Muscle of leg (tissue), 11 donors: Measurements from ENCODE around the gene ATXN1. TPM values are rescaled to one million over a fixed set of nuclear protein-coding genes. Genes with fewer than 3 reads are reported as not detected.
"Not testable (repeated sequence)": the region's sequence is repeated elsewhere in the genome, so short reads cannot be mapped to it uniquely, and the experiment has no call there.

Experiments used
- DNase-seq: peaks from one replicate; pipeline ENCODE4 v3.0.0; 2013
- H3K27ac ChIP-seq: one replicate; pipeline ENCODE4 v1.5.1; 2013; ENCODE audit warnings: mild to moderate bottlenecking, low read length, control low read depth
- H3K27me3 ChIP-seq: one replicate; pipeline ENCODE4 v1.6.1; 2013; ENCODE audit warnings: low read length; ENCODE audit not compliant: control insufficient read depth, insufficient read depth
- H3K36me3 ChIP-seq: one replicate; pipeline ENCODE4 v1.6.1; 2013; ENCODE audit warnings: low read length; ENCODE audit not compliant: control insufficient read depth, insufficient read depth
- H3K4me1 ChIP-seq: one replicate; pipeline ENCODE4 v1.6.1; 2013; ENCODE audit warnings: low read length; ENCODE audit not compliant: control insufficient read depth, insufficient read depth
- H3K4me3 ChIP-seq: one replicate; pipeline ENCODE4 v1.5.1; 2013; ENCODE audit warnings: low read length, control low read depth
- H3K9me3 ChIP-seq: replicated peaks from 2 replicates; pipeline ENCODE4 v1.6.1; 2013; ENCODE audit warnings: low read depth, low read length; ENCODE audit not compliant: control insufficient read depth
- WGBS: methylation state at CpG from one replicate; pipeline ENCODE4 v1.1.5; 2013; ENCODE audit warnings: missing lambda C conversion rate; ENCODE audit not compliant: insufficient coverage; 5-methylcytosine and 5-hydroxymethylcytosine counted together
- polyA plus RNA-seq, 8 donors: library from polyadenylated mRNA; unstranded; fragments of 120-200 nt; gene quantifications; one replicate each; pipeline versions ENCODE4 v1.2.1 to v1.2.3, GENCODE V29; 2013; ENCODE audit warnings: inconsistent platforms in 1 of 8, low replicate concordance in 1 of 8; ENCODE audit not compliant: insufficient read length in 8 of 8, insufficient read depth in 1 of 8
- total RNA-seq: library from RNA; stranded (reverse); fragments of 120-200 nt; gene quantifications from one replicate; pipeline ENCODE4 v1.2.4, GENCODE V29; 2013

Gene ATXN1
- total and polyA plus RNA-seq, 9 donors = 10.2 to 19.9 (median 12.9) TPM

DNA sequence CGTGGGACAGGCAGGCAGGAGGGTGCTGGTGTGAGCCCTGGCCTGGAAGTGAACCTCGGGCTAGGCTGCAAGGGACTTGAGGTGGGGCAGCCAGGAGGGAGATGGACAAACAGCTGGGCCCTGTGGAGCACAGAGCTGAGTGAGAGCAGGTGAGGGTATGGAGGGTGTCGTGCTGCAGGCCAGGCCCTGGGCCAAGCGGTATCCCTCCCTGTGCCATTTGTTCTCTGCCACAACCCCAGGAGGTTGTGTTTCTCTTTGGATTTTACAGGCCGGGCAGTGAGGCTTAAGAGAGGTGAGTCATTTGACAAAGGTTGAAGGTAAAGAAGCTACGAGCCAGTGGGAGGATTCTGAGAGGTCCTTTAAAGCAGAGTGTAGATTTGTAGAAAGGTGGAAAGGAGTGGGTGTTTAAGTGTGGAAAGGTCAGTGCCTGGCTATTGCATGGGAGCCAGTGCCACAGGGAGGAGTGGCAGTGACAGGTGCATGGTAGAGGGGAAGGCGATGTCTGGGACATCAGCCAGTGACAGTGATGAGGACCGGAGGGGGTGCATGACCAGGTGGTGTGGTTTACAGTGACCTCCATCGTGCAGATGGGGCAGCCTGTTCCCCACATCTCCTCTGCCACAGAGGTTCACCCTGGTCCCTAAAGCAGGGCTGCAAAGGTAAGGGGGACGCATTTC, 483.1 kb downstream of the ATXN1 start:
- H3K27ac ChIP-seq = peak overlapping the region; percentile 83
- H3K9me3 ChIP-seq = no peaks in the 10 kb centered on the region
- H3K36me3 ChIP-seq = peaks cover 8% of the 10 kb centered on the region
- WGBS = 73% methylated on average over 8 of the region's 10 CpGs
- DNase-seq = peak; percentile 72
- H3K4me1 ChIP-seq = peaks cover 32% of the 10 kb centered on the region
- no peaks in the 10 kb centered on the region for H3K27me3 ChIP-seq
- no peak overlapping the region for H3K4me3 ChIP-seq

DNA sequence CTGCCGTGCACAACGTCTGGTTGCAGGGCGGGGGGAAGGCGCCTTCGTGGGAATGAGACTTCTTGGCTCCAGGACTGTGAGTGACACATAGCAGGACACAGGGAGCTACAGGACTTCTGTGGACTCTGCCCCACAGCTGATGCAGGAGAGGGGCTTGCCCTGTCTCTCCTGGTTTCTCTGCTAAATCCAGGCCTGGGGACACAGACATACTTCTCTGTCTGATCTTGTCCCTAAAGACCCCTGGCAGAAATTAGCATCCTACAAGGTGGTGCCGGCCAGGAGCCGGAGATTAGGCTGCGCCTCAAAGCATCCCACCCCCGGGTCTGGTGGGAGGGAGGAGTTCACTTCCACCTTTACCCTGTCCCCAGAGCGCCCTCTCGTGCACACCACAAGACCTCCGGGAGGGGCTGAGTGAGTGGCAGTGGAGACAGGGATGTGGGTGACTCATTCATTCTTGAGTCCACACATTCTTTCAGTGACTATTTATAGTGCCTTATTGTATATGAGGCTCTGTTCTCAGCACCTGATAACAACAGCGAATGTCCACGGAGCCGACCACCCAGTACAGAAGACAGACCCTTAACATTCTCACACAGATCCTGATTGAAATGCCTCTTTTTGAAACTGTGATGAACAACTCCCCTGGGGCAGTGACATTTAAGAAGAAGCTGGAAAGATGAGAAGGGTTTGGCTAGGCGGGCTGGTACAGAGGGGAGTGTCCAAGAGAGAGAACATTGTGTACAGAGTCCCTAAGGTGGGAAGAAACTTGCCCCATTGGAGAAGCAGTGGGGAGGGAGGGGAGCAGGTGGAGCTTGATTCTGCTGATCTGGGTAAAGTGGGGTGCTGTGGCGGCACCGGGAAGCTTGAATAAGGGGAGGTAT, 483.9 kb downstream of the ATXN1 start:
- Histone ChIP-seq H3K4me3 (no peak overlapping the region), H3K27me3 (no peaks in the 10 kb centered on the region), H3K4me1 (peaks cover 33% of the 10 kb centered on the region), H3K9me3 (no peaks in the 10 kb centered on the region), H3K27ac (peak overlapping the region; percentile 83), H3K36me3 (peaks cover 8% of the 10 kb centered on the region)
- 44% methylated on average over 8 of the region's 18 CpGs for WGBS
- peak; percentile 77 for DNase-seq

DNA sequence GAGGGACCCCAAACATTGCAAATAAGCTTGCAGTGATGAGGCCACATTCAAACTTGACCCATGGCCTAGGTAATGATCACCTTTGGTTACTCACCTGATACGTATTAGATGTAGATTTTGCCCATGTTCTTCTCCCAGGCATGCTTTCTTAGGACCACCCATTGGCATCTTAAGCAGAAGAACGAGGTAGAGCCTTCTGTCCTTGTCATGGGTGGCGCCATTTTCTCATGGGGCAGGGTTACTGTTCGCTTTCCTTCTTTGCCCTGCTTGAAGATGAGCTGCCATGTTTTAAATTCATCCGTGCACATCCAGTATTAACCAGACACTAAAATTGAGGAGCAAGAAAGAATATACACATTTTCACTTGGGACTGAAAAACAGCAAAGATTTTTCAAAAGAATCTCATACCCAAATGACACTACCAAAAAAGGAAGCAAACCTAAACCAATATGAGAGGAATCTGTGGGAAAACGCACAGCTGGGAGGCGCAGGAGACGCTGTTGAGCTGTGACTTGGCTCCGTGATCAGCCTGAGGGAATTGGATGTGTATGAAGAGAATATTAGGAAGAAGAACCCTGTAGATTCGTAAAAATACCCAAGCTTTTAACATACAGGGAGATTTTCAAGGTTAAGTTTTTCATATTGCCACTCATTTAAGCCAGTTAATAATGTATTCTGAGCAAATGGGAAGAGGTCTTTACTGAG, 486.2 kb downstream of the ATXN1 start:
- H3K27ac ChIP-seq = no peak overlapping the region
- peak; percentile 81 for DNase-seq

DNA sequence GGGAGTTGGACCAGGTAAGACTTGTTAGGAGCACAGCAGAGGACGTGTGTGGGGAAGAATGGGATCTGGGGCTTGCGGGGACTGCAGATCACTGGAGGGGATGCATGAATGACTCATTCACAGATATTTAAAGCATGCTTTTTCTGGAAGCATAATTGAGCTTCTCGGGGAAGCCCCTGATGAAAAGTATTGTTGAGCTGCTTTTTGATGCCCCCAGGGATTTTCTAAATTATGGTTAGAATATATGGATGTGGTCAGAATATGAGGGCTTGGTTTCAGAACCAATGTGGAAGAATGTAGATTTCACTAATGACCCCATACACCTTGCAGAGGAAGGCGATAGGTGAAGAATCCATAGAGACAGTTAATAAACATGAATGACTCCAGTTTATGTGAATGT, 486.8 kb downstream of the ATXN1 start:
- Histone ChIP-seq H3K4me1 (peaks cover 33% of the 10 kb centered on the region), H3K9me3 (no peaks in the 10 kb centered on the region), H3K27ac (no peak overlapping the region), H3K36me3 (peaks cover 3% of the 10 kb centered on the region), H3K27me3 (no peaks in the 10 kb centered on the region), H3K4me3 (no peak overlapping the region)
- 65% methylated on average over 3 of the region's 4 CpGs for WGBS
- no peak for DNase-seq

More for the DNA sequence above, 486.2 kb downstream of the ATXN1 start:
- no peaks in the 10 kb centered on the region for H3K9me3 ChIP-seq
- no peak overlapping the region for H3K4me3 ChIP-seq
- peaks cover 33% of the 10 kb centered on the region for H3K4me1 ChIP-seq
- H3K27me3 ChIP-seq = no peaks in the 10 kb centered on the region
- 58% methylated on average over 8 of the region's 10 CpGs for WGBS
- H3K36me3 ChIP-seq = peaks cover 4% of the 10 kb centered on the region

DNA sequence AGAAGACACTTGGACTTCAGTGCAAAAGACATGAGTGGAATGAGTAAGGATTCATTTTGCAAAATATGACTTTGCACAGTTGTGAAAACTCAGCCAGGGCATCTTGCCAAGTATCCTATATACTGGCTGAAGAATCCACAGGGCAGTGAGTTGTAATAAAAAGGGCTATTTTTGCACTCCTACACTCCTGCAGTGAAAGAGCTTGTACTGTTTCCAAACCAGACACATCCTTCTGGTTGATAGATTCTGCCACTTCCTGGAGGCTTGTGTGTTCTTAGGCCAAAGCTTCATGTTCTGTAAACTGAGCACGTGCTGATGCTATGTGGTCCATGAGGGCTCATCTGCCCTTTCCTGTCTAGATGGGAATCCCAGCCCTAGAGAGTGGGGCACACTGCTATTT, 488.0 kb downstream of the ATXN1 start:
- WGBS = no CpG with 5 or more reads among the region's 1 CpG
- no peaks in the 10 kb centered on the region for H3K36me3 ChIP-seq
- H3K9me3 ChIP-seq = no peaks in the 10 kb centered on the region
- no peak overlapping the region for H3K4me3 ChIP-seq
- H3K27ac ChIP-seq = no peak overlapping the region
- peak; percentile 76 for DNase-seq
- H3K27me3 ChIP-seq = no peaks in the 10 kb centered on the region
- H3K4me1 ChIP-seq = peaks cover 23% of the 10 kb centered on the region

DNA sequence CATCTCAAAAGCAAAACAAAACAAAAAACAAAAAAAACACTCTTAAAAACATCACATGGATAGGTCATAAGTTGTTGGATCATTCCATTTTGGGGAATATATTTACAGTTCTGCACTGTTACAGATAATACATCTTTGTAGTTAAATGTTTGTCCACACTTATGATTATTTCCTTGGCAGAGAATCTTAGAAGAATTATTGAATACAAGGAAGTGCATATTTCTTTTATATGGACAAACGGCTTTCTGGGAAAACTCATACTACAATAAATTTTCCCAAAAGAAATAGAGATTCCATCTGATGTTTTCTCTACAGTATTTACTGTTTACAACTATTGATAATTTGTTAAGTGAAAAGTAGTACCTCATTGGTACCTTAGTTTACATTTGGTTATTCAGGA, 489.1 kb downstream of the ATXN1 start:
- Histone ChIP-seq H3K36me3 (no peaks in the 10 kb centered on the region), H3K4me1 (peaks cover 12% of the 10 kb centered on the region), H3K9me3 (no peaks in the 10 kb centered on the region), H3K4me3 (no peak overlapping the region), H3K27ac (no peak overlapping the region), H3K27me3 (no peaks in the 10 kb centered on the region)
- no peak for DNase-seq
- WGBS = no CpG with 5 or more reads among the region's 1 CpG

DNA sequence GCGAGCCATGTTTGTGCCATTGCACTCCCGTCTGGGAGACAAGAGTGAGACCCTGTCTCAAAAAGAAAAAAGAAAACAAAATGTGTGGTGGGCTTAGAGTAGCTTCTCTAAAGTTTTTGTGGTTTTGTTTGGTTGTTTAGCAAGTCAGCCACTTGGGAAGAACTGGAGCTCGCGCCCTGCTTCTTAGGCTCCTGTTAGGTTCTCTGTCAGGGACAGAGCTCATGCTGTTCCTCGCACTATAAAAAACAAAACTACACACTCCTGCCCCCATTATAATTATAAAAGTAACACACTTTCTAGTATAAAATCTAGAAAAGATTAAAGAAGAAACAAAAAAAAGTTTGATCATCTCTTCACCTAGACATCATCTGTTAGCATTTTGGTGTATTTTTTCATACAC, 489.8 kb downstream of the ATXN1 start:
- Histone ChIP-seq H3K27ac (no peak overlapping the region), H3K4me3 (no peak overlapping the region), H3K9me3 (no peaks in the 10 kb centered on the region), H3K36me3 (no peaks in the 10 kb centered on the region), H3K27me3 (no peaks in the 10 kb centered on the region), H3K4me1 (peaks cover 5% of the 10 kb centered on the region)
- no peak for DNase-seq
- 89% methylated on average over 2 of the region's 5 CpGs for WGBS

DNA sequence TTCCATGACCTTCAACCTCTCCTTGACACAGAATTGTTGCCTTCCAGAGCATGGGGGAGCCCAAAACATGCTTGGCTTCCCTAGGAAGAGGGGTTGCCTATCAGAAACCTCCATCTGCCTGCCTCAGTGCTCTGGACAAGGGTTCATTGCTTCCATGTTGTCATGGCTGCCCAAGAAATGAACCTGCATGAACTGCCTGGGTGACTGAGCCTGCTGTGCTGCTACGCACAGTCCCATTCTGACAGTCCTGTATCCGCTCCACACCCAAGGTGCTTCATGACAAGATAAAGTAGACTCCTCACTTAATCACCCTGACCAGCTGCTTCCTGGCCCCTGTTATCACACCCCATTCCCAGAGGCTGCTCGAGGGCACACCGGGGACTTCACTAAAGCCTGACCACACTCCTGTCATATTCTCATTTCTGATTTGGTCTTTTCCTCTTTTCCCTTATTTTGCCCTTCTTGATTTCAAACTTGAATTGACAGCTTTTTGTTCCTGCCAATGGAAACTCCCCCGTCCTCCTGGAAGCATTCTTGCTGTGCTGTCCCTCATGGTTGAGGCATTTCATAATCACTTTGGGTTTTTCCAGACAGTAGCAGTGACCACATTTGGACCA, 491.0 kb downstream of the ATXN1 start:
- DNase-seq = no peak
- H3K27me3 ChIP-seq = no peaks in the 10 kb centered on the region
- no peak overlapping the region for H3K27ac ChIP-seq
- peaks cover 4% of the 10 kb centered on the region for H3K4me1 ChIP-seq
- WGBS = 78% methylated on average over 5 of the region's 5 CpGs
- H3K36me3 ChIP-seq = no peaks in the 10 kb centered on the region
- H3K9me3 ChIP-seq = no peaks in the 10 kb centered on the region
- H3K4me3 ChIP-seq = no peak overlapping the region

DNA sequence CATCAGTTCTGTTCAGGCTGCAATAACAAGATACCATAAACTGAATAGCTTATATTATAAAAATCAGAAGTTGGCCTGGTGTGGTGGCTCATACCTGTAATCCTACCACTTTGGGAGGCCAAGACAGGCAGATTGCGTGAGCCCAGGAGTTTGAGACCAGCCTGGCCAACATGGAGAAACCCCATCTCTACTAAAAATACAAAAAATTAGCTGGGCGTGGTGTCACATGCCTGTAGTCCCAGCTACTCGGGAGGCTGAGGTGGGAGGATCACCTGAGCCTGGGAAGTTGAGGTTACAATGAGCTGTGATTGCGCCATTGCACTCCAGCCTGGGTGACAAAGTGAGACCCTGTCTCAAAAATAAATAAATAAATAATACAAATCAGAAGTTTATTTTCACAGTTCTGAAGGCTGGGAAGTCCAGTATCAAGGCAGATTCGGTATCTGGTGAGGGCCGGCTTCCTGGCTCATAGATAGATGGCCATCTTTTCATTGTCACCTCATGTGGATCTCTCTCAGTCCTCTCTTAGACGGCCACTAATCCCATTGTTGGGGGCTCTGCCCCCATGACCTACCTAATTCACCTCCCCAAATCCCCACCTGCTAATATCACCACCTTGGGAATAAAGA, 491.7 kb downstream of the ATXN1 start:
- DNase-seq, H3K36me3 ChIP-seq, H3K27me3 ChIP-seq, H3K4me1 ChIP-seq, H3K27ac ChIP-seq, H3K9me3 ChIP-seq, H3K4me3 ChIP-seq: not testable (repeated sequence)
- WGBS = 45% methylated on average over 2 of the region's 7 CpGs
